ENCODE measurements around the gene FBXL3.

DNA sequence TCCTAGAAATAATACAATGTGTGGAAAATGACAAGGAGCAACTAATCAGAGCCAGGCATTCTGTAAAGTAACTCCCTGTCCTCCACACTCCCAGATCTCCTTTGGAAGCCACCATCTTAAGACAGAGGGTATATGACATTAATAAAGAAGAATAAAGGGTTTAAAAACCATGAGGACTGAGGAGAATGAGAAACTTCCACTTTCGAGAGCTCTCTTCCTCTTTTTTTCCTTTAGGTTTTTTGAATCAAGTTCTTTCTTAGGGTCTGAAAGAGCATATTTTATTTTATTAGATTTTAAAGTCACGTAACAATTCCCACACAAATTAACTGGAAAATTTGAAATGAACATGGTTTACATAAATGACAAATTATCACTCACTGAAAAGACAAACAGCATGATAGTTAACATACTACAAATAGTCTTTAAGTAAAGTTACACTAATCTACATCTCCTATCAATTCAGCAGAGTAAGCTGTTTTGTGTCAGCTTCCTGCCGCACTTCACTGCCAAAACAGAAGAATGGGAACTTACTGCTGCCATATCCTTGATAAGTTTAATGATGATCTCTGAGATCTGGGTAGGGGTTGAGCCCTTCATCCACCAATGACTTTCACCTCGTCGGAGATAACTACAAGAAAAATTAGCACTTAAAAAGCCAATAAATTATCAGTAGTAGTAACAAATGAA lies 38.6 kb upstream of the FBXL3 start:
- TF ChIP-seq, protein P1, sequence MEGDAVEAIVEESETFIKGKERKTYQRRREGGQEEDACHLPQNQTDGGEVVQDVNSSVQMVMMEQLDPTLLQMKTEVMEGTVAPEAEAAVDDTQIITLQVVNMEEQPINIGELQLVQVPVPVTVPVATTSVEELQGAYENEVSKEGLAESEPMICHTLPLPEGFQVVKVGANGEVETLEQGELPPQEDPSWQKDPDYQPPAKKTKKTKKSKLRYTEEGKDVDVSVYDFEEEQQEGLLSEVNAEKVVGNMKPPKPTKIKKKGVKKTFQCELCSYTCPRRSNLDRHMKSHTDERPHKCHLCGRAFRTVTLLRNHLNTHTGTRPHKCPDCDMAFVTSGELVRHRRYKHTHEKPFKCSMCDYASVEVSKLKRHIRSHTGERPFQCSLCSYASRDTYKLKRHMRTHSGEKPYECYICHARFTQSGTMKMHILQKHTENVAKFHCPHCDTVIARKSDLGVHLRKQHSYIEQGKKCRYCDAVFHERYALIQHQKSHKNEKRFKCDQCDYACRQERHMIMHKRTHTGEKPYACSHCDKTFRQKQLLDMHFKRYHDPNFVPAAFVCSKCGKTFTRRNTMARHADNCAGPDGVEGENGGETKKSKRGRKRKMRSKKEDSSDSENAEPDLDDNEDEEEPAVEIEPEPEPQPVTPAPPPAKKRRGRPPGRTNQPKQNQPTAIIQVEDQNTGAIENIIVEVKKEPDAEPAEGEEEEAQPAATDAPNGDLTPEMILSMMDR (conservative IDR thresholded peaks at IDR 0.05; ENCODE audit: low read depth, low read length), result no peak
- TF ChIP-seq EZH2 (IDR thresholded peaks at IDR 0.05; ENCODE audit: low read length, unreplicated experiment) (no peak), EZH2phosphoT487 (IDR thresholded peaks at IDR 0.05; ENCODE audit: borderline replicate concordance, low read length) (no peak)
